Activated T-cell treated with anti-CD3 and anti-CD28 coated beads, Interleukin-2, amount 50 U/mL, for 48 hours (primary cell): Measurements from ENCODE around the gene SBNO2.

Source experiments
- DNase-seq, 2 experiments: peaks; one replicate each; pipeline ENCODE4 v3.0.0-alpha.2; 2020

SBNO2 gene

DNA sequence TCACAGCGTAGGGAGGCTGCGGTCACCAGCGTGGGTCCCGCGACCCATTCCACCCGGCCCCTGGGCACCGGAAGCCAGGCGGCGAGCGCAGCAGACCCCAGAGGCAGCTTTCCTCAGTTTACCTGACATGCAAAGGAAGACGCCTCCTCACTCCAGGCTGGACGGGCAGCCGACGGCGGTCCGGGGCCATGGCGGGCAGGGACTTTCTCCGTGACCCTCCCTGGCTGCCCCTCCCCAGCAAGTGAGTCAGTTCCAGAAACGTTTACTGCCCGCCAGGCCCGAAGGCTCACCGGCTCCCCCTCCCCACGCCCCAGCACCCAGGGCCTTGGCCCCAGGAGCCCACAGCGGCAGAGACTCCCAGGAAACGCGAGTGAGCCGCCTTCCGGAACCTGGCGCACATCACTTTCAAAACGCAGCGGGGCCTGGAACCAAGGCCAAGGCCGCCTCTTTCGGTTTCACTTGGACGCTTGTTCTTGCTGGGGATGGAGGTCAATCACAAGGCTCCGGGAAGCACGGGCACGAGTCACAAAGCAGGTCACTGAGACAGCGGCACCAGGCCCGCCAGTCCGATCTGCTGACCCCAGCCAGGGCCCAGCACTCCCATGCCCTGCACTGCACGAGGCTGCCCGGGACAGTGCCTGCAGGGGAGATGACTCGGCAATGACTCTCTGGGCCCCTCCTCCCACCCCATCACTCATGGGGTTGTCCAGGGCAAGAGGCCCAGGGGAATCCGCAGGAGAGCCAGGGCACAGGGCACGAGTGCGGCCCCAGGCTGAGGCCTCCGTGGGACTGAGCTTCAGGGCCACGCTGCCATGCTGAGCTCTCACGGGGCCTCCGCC, 5.3 kb downstream of the SBNO2 start:
- DNase-seq = no peak

DNA sequence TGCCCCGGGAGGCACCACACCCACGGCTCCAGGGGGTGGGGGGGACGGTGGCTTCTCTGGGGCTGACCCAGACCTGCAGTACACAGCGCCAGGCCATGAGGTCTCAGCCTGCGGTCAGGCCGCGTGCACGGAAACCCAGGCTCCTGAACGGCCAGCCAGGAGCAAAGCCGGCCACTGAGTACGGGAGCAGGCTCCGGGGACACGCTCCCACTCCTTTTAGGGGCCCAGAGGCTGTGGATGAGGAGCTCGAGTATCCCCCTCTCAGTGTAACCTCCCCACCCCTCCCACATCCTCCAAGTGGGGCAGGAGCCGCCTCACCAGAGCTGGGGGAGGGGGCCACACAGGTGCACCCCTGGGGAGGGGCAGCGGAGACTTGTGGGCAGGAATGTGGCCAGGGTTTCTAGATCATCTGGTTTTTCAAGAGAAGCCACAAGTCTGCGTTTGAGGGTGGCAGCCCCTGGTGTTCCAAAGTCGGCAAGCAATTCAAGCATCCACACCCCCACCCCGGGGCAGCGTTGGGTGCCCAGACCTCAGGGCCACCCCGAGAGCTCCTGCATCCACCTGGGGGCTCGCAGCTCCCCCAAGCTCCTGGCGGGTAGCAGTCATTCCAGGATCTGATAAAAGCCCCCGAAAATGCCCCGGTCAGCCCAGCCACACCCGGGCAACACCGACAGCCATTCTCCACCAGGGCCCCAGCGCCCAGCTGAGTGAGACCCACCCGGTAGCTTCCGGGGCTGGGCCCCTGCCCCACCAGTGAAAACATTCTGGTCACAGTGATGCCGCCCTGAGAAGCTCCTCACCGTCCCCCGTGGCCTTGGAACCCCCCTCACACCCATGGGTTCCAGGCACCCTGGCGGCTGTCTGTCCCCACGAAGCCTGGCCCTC, 6.1 kb downstream of the SBNO2 start:
- no peak for DNase-seq

- DNase-seq = no peak
These were observed 7.0 kb downstream of the SBNO2 start for GRCh38 chr19:1166872-1167573.

DNA sequence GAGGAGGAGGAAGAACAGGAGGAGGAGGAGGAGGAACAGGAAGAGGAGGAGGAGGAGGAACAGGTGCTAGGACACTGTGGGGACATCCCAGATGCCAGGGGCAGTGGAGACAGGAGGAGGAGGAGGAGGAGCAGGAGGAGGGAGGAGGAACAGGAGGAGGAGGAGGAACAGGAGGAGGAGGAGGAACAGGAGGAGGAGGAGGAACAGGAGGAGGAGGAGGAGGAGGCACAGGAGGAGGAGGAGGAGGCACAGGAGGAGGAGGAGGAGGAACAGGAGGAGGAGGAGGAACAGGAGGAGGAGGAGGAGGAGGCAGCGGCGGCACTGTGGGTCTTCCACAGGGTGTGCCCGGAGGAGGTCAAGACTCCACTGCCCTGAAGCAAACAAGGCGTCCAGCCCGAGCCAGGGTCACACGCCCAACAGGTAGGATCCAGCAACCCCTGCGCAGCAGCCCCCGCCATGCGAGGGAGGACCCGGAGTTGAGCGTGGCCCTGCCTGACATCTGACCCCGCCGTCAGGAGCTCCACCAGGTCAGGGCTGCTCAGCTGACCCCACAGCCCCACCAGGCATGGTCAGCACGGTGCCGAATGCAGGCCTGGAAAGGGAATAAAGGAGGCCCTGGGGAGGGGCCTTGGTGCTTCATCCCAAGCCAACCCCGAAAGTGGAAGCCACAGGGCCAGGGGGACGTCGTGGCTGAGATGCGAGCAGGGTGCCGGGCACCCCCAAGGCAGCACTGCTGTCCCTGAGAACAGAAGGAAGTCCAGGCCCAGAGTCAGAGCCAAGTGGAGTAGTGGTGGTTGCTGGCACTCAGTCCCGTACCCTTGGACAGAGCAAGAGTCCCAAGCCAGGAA, 9.2 kb downstream of the SBNO2 start:
- DNase-seq = no peak

- DNase-seq = no peak
These were observed 10.0 kb downstream of the SBNO2 start for GRCh38 chr19:1163934-1164683.

DNA sequence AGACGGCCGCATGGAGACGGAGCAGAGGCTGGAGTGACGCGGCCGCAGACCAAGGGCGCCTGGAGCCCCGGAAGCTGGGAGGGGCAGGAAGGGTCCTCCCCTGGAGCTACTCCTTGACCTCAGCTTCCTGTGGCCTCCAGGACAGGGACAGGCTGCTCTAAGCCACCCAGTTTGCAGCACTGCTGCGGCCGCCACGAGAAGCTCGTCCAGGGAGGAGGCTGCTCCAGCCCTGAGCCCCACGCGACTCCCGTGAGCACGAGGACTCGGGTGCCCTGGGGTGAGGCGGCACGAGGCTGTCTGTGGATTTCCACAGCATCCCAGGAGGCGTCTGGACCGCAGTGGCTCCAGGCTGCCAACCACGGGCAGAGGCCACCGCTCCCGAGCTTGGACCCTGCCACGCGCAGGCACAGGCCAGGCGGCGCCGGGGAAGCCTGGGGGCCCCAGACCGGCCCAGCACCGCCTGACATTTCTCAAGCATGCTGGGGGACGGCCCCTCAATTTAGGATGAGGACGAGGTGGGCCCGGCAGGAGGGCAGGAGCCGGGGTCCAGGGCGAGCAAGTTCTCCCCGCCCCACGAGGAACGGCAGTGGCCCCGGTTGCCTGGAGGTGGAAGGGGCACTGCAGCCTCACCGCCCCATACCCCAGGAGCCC, 10.7 kb downstream of the SBNO2 start:
- no peak for DNase-seq

- DNase-seq = no peak
These were observed 11.4 kb downstream of the SBNO2 start for GRCh38 chr19:1162404-1163282.

- no peak for DNase-seq
These were observed 12.4 kb downstream of the SBNO2 start for GRCh38 chr19:1161716-1162115.

DNA sequence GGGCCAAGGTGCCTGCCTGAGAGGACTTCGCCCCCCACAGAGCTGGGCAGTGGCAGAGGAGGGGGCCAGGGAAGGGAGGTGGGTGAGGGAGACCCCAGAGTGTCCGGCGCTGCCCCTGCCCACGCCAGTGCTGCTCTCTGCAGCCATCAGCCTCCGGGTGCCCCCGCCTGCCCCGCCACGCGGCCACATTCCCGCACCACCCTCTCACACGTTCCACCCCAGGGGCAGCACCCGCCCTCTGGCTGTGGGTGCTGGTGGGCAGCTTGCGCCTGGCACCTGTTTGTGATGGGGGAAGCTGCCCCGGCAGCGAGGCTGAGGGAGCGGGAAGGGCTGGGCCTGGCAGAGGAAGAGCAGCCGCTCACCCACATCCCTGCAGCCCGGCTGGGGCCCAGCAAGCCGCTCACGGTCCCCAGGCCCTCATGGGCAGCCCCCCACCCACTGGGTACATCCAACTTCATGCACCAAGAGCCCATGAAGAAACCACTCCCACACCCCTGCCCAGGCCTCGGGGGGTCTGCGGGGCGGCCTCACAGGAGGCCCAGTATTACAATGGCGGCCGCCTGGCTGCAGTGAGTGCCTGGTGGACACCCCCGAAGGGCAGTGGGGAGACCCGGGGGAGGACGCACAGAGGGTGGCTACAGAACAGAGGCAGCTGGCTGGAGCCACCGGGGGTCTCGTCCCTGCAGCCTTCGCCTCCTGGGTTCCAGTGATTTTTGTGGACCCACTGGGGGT, 14.0 kb downstream of the SBNO2 start:
- DNase-seq = no peak

- no peak for DNase-seq
These were observed 15.1 kb downstream of the SBNO2 start for GRCh38 chr19:1158885-1159448.

- no peak for DNase-seq
These were observed 15.9 kb downstream of the SBNO2 start for GRCh38 chr19:1157931-1158884.

DNA sequence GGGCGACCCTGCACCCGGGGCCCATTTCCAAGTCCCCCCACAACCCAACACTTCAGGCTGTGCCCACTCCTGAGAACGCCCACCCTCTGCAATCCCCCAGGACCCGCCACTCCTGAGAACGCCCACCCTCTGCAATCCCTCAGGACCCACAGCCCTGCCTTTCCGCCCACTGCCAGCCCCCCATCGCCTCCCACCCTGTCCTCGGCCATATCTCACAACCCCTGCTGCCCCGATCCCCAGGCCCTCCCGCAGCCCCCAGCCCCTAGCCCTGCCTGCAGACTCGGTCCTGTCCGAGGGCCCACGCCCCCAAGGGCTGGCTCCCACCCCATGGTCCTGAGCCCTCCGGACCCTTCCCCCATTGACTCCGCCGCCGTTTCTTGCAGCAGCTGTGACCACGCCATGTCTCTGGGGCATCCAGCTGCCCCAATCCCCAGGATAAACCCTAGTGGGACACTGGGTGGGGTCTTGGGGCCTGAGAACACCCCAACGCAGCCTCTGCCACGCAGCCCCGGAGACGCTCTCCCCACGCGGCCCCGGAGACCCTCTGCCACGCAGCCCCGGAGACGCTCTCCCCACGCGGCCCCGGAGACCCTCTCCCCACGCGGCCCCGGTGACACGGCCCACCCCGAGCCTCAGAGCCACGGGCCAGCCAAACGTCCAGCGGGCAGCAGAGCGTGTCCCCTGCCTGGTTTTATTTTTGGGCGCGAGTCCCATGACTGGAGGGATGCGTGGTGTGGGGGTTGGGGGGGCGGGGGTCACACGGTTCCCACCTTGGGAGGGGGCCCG, 17.0 kb downstream of the SBNO2 start:
- no peak for DNase-seq

GRCh38 chr19:1156305-1156801, 17.7 kb downstream of the SBNO2 start:
- DNase-seq = no peak

DNA sequence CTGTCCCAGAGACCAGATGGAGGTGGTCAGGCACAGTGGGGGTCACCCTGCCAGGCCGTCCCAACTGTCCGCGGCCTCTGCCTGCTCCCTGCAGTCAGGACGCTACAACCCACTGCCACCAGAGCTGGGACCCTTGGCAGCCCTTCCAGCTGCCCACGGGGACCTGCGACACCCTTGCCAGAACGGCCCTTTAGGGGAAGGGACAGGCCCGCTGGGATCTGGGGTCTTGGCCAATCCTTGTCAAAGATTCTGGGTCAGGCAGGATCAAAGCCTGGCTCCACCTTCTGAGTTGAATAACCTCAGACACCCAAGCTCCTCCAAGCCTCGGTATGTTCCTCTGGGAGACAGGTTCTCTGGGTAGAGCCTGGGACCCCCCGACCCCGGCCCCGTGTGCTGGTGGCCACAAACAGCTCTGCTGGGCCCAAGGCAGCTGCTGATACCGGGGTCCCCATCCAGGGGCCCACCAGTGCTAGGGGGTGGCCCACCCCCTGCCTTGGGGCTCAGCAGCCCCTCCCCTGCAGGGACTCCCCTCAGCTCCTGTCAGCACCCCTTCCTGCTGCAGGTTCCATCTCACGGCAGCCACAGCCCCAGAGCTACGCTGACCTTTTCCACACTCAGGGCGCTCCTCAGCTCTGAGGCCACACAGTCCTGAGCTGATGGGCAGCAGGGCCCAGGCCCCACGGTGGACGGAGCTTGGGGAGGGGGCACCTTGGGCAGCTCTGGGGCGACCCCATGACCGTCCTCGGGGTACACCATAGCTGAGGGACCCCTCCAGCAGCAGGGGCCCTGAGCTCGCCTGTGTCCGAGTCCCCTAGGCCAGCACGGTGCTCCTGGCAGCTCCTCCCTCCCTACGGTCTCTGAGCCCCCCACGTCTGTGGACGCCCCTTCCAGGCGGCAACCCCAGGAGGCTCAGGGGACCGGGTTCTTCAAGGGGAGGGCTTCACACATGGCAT, 18.4 kb downstream of the SBNO2 start:
- no peak for DNase-seq

DNA sequence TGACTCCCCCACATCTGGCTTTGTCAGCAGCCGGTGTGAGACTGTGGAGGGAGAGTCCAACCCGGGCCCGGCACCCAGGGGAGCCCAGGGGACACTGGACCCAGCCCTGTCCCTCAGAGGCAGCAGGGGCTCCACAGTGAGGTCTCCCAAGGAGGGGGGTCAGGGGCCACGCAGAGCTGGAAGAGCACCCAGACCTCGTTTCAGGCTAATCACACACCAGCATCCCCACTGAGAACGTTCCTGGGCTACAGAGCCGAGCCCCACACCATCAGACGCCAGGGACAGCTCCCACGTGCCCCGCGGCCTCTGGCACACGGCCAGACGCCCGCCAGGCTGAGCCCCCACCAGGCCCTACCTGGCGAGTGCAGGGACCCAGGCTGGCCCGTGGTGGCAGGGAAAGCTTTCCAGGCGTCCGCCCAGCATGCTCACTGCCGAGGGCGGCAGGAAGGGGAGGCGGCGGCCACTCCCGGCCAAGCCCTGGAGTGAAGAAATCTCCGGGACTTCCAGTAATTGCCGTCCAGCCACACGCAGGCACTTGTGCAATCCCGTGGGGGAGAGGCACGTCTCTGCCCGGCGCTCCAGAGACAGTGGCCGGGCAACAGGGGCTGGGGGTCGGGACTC, 19.2 kb downstream of the SBNO2 start:
- DNase-seq = no peak
